DMS153 treated with DMSO at 0.1 percent for 48 hours (cell line): ENCODE data around the gene SERTAD2.

Experiments used
- DNase-seq: peaks from one replicate; lab custom pipeline; 2025; ENCODE audit not compliant: unreplicated experiment; lab: John Stamatoyannopoulos, UW

Gene SERTAD2

GRCh38 chr2:64586883-64587481, 66.7 kb downstream of the SERTAD2 start:
- peak; percentile 24 for DNase-seq

GRCh38 chr2:64586054-64586453, 67.7 kb downstream of the SERTAD2 start:
- no peak for DNase-seq

GRCh38 chr2:64582774-64583340, 70.9 kb downstream of the SERTAD2 start:
- DNase-seq = no peak

GRCh38 chr2:64581777-64582539, 71.8 kb downstream of the SERTAD2 start:
- DNase-seq = no peak
